NCI-H2227 treated with DMSO at 0.1 percent for 48 hours (cell line): ENCODE data around the gene MSLN.

Experiments used
- DNase-seq: peaks from one replicate; lab custom pipeline; 2025; lab: John Stamatoyannopoulos, UW

Gene MSLN

GRCh38 chr16:807347-808084 lies 47.0 kb downstream of the MSLN start:
- DNase-seq: peak; percentile 88

- DNase-seq: no peak
These were observed 47.5 kb downstream of the MSLN start for GRCh38 chr16:808085-808386.

- DNase-seq: peak; percentile 44
These were observed 52.8 kb downstream of the MSLN start for GRCh38 chr16:813204-813915.

- no peak for DNase-seq
These were observed 53.4 kb downstream of the MSLN start for GRCh38 chr16:813916-814412.

- DNase-seq: no peak
These were observed 54.4 kb downstream of the MSLN start for GRCh38 chr16:814974-815373.

GRCh38 chr16:815861-816260 lies 55.3 kb downstream of the MSLN start:
- DNase-seq: no peak

- DNase-seq: no peak
These were observed 56.7 kb downstream of the MSLN start for GRCh38 chr16:817001-817906.

- DNase-seq: no peak
These were observed 57.6 kb downstream of the MSLN start for GRCh38 chr16:818132-818531.
